Measurements from ENCODE around the gene CDK3.

DNA sequence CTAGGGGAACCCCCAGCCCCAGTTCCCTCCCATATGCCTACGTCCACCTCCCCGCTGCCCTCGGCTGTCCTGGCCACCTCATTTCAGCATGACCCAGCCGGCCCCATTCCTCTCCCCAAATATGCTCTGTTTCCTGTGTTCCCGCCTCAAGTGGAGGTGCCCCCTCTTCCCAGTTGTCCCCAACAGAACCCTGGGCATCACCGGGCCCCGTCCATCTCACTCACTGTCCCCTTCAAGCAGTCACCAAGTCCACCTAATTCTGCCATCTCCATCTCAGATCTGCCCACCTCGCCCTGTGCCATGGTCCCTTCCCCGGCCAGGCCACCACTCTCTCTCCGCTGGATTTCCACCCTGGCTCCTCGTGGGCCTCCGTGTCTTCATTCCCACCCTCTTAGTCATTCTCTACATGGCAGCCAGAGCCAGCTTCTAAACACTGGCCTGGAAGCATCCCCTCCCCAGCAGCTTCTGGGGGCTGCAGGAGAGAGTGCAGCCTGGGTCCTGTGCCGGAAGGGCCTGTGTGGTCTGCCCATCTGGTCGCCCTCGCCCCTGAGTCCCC, 12.8 kb downstream of the CDK3 start:
- TF ChIP-seq TAF1 (conservative IDR thresholded peaks at IDR 0.05): no peak
- no peak for TF ChIP-seq FOXA1 (IDR thresholded peaks at IDR 0.05)
- no peak for TF ChIP-seq RAD21 (IDR thresholded peaks at IDR 0.05)
- no peak for TF ChIP-seq GABPA (IDR thresholded peaks at IDR 0.05 in 1 of 2, conservative IDR thresholded peaks at IDR 0.05 in 1 of 2)
- TF ChIP-seq, protein P1, sequence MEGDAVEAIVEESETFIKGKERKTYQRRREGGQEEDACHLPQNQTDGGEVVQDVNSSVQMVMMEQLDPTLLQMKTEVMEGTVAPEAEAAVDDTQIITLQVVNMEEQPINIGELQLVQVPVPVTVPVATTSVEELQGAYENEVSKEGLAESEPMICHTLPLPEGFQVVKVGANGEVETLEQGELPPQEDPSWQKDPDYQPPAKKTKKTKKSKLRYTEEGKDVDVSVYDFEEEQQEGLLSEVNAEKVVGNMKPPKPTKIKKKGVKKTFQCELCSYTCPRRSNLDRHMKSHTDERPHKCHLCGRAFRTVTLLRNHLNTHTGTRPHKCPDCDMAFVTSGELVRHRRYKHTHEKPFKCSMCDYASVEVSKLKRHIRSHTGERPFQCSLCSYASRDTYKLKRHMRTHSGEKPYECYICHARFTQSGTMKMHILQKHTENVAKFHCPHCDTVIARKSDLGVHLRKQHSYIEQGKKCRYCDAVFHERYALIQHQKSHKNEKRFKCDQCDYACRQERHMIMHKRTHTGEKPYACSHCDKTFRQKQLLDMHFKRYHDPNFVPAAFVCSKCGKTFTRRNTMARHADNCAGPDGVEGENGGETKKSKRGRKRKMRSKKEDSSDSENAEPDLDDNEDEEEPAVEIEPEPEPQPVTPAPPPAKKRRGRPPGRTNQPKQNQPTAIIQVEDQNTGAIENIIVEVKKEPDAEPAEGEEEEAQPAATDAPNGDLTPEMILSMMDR (IDR thresholded peaks at IDR 0.05; ENCODE audit: low read depth, low read length, missing input control): no peak
- TF ChIP-seq HNF4G (IDR thresholded peaks at IDR 0.05): no peak
- TF ChIP-seq RXRA (IDR thresholded peaks at IDR 0.05): no peak
- TF ChIP-seq, protein P2, sequence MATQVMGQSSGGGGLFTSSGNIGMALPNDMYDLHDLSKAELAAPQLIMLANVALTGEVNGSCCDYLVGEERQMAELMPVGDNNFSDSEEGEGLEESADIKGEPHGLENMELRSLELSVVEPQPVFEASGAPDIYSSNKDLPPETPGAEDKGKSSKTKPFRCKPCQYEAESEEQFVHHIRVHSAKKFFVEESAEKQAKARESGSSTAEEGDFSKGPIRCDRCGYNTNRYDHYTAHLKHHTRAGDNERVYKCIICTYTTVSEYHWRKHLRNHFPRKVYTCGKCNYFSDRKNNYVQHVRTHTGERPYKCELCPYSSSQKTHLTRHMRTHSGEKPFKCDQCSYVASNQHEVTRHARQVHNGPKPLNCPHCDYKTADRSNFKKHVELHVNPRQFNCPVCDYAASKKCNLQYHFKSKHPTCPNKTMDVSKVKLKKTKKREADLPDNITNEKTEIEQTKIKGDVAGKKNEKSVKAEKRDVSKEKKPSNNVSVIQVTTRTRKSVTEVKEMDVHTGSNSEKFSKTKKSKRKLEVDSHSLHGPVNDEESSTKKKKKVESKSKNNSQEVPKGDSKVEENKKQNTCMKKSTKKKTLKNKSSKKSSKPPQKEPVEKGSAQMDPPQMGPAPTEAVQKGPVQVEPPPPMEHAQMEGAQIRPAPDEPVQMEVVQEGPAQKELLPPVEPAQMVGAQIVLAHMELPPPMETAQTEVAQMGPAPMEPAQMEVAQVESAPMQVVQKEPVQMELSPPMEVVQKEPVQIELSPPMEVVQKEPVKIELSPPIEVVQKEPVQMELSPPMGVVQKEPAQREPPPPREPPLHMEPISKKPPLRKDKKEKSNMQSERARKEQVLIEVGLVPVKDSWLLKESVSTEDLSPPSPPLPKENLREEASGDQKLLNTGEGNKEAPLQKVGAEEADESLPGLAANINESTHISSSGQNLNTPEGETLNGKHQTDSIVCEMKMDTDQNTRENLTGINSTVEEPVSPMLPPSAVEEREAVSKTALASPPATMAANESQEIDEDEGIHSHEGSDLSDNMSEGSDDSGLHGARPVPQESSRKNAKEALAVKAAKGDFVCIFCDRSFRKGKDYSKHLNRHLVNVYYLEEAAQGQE (IDR thresholded peaks at IDR 0.05): no peak
- no peak for TF ChIP-seq EGR1 (IDR thresholded peaks at IDR 0.05; ENCODE audit: low read depth in 2 of 2)
- TF ChIP-seq NR2F2 (IDR thresholded peaks at IDR 0.05): no peak
- TF ChIP-seq JUND (IDR thresholded peaks at IDR 0.05): no peak
- TF ChIP-seq, protein P3, sequence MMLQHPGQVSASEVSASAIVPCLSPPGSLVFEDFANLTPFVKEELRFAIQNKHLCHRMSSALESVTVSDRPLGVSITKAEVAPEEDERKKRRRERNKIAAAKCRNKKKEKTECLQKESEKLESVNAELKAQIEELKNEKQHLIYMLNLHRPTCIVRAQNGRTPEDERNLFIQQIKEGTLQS (IDR thresholded peaks at IDR 0.05): no peak
- TF ChIP-seq SP1 (IDR thresholded peaks at IDR 0.05): no peak
- TF ChIP-seq, protein P4, sequence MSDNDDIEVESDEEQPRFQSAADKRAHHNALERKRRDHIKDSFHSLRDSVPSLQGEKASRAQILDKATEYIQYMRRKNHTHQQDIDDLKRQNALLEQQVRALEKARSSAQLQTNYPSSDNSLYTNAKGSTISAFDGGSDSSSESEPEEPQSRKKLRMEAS (IDR thresholded peaks at IDR 0.05): no peak
